UCSD-AML1 (cell line): ENCODE results near the gene PRKCB.
"Not testable (repeated sequence)": the region's sequence is repeated elsewhere in the genome, so short reads cannot be mapped to it uniquely, and the experiment has no call there.

ENCODE experiments used
- DNase-seq: peaks from one replicate; lab custom pipeline; 2025; ENCODE audit not compliant: unreplicated experiment; lab: John Stamatoyannopoulos, UW

PRKCB gene

GRCh38 chr16:24075931-24076716 is 240.3 kb downstream of the PRKCB start:
- DNase-seq = no peak

DNA sequence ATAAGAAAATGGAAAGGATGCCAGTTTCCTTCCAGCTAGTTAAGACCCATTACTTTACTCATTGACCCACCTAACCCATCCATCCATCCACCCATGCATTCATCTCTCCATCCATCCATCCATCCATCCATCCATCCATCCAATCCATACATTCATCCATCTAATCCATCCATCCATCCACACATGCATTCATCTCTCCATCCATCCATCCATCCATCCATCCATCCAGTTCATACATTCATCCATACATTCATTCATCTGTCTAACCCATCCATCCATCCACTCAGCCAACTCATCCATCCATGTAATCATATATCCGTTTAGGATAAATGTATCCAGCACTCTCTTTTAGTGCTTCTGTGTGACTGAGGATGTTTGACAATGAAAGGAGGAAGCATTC is 241.5 kb downstream of the PRKCB start:
- DNase-seq = no peak

- DNase-seq = no peak
Measured at GRCh38 chr16:24077966-24078365, 242.2 kb downstream of the PRKCB start.

DNA sequence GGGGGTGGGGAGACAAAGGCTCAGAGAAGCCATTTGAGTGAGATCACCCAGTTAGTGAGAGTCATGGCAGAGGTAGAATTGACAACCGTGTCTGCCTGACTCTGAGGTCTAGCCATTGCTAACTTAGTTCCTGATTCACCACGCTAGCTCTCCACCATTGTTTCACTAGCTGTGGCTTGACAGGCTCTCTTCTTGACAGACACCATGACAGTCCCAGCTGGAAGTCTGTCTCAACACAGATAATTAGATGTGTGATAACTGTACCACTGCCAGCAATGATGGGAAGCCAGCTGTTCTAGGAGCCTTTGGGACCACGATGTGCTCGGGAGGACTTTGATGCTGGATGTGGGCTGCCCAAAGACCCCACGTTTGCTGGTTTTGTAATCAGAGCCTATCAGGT is 249.9 kb downstream of the PRKCB start:
- DNase-seq = no peak

DNA sequence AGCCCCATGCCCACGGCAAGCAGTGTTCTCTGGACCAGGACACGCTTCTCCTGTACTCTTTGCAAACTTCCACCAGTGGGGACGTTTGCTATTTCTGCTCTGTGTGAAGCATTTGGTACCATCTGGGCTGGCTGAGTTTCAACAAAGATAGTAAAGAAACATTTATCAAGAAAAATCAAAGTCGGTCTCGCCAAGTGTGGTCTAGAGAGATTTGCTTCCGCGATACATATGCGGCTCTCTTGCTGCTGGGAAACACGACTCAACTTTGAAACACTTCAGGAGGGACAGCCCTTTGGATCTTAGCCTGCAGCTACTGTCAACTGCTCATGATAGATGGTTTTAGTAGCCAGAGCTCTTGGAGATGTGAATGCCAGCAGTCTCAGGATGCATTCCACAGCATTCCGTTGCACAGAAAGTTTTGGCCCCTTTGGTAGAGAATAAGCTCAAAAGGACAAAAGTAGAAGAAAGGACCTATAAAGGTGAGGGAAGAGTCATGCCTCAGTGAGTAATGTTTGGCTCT is 252.2 kb downstream of the PRKCB start:
- no peak for DNase-seq

- no peak for DNase-seq
Measured at GRCh38 chr16:24088767-24089166, 253.0 kb downstream of the PRKCB start.

DNA sequence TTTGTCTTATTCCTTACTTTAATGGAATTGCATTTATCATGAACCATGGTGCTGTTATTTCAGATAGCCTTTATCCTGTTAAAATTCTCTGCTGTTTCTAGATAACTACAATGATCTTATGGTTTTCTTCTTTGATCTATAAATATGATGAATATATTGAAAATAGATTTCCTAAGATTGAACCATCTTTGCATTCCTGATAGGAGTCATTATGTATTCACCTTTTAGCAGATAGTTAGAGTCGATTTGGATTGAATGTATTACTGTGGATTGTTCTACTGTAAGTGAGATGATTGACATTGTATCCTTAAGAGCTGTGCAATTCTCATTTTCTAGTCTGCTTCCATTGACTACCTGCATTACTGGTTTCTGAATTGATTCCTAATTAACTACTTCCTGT is 255.3 kb downstream of the PRKCB start:
- no peak for DNase-seq

GRCh38 chr16:24093049-24093448 is 257.3 kb downstream of the PRKCB start:
- DNase-seq = no peak

DNA sequence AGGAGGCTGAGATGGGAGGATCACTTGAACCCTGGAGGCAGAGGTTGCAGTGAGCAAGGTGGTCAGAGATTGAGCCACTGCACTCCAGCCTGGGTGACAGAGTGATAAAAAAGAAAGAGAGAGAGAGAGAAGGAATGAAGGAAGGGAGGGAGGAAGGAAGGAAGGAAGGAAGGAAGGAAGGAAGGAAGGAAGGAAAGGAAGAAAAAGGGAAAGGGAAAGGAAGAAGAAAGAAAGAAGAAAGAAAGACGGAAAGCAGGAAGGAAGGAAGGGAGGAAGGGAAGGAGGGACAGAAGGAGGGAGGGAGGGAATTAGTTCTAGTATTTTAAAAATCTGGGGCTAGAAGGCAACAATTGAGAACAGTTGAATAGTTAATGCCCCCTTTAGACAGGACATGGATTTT is 258.9 kb downstream of the PRKCB start:
- no peak for DNase-seq

- DNase-seq = no peak
Measured at GRCh38 chr16:24098896-24099295, 263.1 kb downstream of the PRKCB start.

DNA sequence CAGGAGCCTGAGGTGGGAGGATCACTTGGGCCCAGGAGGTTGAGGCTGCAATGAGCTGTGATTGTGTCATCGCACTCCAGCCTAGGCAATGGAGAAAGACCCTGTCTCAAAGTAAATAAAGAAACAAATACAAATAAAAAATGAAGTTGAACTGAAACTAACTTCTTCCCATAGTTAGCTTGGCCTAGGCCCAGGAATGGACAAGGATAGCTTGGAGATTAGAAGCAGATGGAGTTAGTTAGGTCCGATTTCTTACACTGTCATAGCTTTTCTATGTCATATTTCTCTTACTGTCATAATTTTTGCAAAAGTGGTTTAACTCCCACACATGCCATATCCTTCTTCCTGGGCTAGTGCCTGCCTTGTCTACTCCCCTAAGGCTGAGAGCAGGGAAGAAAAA is 265.6 kb downstream of the PRKCB start:
- DNase-seq = no peak

GRCh38 chr16:24102209-24102660 is 266.5 kb downstream of the PRKCB start:
- no peak for DNase-seq

DNA sequence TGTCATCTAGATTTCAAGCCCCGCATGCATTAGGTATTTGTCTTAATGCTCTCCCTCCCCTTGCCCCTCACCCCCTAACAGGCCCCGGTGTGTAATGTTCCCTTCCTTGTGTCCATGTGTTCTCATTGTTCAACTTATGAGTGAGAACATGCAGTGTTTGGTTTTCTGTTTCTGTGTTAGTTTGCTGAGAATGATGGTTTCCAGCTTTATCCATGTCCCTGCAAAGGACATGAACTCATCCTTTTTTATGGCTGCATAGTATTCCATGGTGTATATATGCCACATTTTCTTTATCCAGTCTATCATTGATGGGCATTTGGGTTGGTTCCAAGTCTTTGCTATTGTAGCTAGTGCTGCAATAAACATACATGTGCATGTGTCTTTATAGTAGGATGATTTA is 269.7 kb downstream of the PRKCB start:
- not testable (repeated sequence) for DNase-seq

- not testable (repeated sequence) for DNase-seq
Measured at GRCh38 chr16:24108090-24108489, 272.3 kb downstream of the PRKCB start.

DNA sequence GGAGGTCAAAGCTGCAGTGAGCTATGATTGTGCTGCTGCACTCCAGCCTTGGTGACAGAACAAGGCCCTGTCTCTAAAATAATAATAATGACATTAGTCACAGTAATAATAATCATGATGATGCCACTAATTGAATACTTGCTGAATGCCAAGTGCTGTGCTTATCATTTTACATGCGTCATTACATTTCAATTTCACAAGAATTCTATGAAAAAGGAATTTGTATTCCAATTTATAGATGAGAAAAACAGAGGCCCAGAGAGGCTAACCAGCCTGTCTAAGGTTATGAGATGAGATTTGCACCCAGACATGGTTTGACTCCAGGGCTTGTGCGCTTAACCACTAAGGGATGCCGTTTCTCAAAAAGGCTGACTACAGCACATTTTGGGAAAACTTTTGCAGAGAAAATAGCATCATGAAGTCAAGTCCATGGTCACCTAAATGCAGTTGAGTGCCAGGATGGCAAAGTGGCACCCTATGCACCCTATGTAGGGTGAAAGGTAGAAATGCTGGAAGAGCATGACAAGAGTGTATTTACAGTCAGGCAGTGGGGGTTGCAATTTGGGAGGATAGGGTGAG is 276.0 kb downstream of the PRKCB start:
- DNase-seq = no peak

DNA sequence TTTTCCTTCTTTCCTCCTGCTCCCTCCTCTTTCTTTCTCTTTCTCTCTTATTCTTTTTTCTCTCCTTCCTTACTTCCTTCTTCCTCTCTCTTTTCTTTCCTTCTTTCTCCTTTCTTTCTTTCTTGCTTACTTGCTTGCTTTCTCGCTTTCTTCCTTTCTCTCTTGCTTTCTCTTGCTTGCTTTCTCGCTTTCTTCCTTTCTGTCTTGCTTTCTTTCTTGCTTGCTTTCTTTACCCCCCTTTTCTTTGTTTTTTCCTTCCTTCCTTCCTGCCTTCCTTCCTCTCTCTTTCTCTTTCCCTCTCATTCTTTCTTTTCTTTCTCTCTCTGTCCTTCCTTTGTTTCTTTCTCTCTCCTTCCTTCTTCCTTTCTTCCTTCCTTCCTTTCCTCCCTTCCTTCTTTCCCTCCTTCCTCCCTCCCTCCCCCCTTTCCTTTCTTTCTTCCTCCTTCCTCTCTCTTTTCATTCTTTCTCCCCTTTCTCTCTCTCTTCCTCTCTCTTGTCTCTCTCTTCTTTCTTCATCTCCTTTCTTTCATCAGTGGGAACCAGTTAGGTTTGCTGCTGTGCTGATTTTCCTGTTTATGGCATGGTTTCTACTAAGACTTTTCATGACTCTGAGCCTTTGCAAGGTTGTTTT is 277.4 kb downstream of the PRKCB start:
- DNase-seq = no peak

DNA sequence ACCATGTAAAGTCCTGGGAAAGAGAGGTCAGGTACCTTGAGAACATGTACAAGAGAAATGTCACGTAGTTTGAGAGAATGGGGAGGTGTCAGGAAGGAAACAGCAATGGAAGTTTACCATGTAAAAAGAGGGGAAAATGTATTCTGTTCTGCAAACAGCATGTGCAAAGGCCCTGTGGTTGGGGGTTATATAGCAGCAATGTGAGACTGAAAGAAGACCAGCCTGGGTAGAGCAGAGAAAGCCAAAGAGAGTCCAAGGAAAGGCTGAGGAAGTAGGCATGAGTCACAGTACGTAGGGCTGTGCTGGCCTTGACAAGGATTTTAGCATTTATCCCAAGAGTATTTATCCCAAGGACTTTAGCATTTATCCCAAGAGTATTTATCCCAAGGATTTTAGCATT is 279.1 kb downstream of the PRKCB start:
- no peak for DNase-seq

- DNase-seq = no peak
Measured at GRCh38 chr16:24116046-24116776, 280.4 kb downstream of the PRKCB start.

GRCh38 chr16:24116989-24117388 is 281.2 kb downstream of the PRKCB start:
- DNase-seq = no peak

DNA sequence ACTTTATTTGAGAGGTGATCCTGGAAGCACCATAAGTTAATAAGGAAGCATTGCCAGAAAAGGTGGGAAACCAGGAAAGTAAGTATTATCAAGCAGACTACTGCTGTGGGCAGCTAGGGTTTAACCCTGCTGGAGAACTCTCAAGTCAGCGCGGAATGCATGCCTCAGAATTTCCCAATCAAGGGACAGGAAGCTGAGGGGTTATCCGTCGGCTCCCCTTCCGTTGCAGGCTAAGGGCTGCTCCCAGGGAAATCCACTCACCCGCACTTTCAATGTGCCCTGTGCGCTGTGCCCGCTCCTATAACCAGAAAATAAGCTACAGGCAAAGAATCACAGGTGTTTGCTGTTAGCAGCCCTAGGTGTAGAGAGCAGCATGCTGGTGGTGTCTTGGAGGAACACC is 281.9 kb downstream of the PRKCB start:
- no peak for DNase-seq

- no peak for DNase-seq
Measured at GRCh38 chr16:24118126-24118821, 282.5 kb downstream of the PRKCB start.
